ENCODE measurements around the gene WDFY3.
"Not testable (repeated sequence)": the region's sequence is repeated elsewhere in the genome, so short reads cannot be mapped to it uniquely, and the experiment has no call there.

The WDFY3 gene

GRCh38 chr4:84849051-84849640, 117.3 kb downstream of the WDFY3 start:
- DNase-seq = no peak

- DNase-seq = no peak
These were observed 118.1 kb downstream of the WDFY3 start for GRCh38 chr4:84848432-84848831.

GRCh38 chr4:84847978-84848377, 118.5 kb downstream of the WDFY3 start:
- no peak for DNase-seq

- DNase-seq = no peak
These were observed 119.5 kb downstream of the WDFY3 start for GRCh38 chr4:84846985-84847384.

GRCh38 chr4:84841435-84841834, 125.1 kb downstream of the WDFY3 start:
- no peak for DNase-seq

- DNase-seq = no peak
These were observed 128.7 kb downstream of the WDFY3 start for GRCh38 chr4:84837751-84838150.

- DNase-seq = not testable (repeated sequence)
These were observed 136.9 kb downstream of the WDFY3 start for GRCh38 chr4:84829633-84830032.

GRCh38 chr4:84826681-84827080, 139.8 kb downstream of the WDFY3 start:
- no peak for DNase-seq

GRCh38 chr4:84825701-84826341, 140.7 kb downstream of the WDFY3 start:
- no peak for DNase-seq

GRCh38 chr4:84821064-84821463, 145.4 kb downstream of the WDFY3 start:
- no peak for DNase-seq

- DNase-seq = no peak
These were observed 152.3 kb downstream of the WDFY3 start for GRCh38 chr4:84814094-84814750.

- no peak for DNase-seq
These were observed 156.5 kb downstream of the WDFY3 start for GRCh38 chr4:84809946-84810345.

- DNase-seq = no peak
These were observed 158.2 kb downstream of the WDFY3 start for GRCh38 chr4:84808332-84808731.

GRCh38 chr4:84806541-84806940, 159.9 kb downstream of the WDFY3 start:
- DNase-seq = not testable (repeated sequence)

GRCh38 chr4:84804136-84804535, 162.4 kb downstream of the WDFY3 start:
- no peak for DNase-seq

- no peak for DNase-seq
These were observed 162.8 kb downstream of the WDFY3 start for GRCh38 chr4:84803720-84804119.

GRCh38 chr4:84803116-84803515, 163.4 kb downstream of the WDFY3 start:
- DNase-seq = no peak

GRCh38 chr4:84800256-84800655, 166.2 kb downstream of the WDFY3 start:
- no peak for DNase-seq

GRCh38 chr4:84799318-84799717, 167.2 kb downstream of the WDFY3 start:
- no peak for DNase-seq

- no peak for DNase-seq
These were observed 170.1 kb downstream of the WDFY3 start for GRCh38 chr4:84796394-84796793.

- no peak for DNase-seq
These were observed 173.9 kb downstream of the WDFY3 start for GRCh38 chr4:84792366-84793301.

- DNase-seq = no peak
These were observed 175.5 kb downstream of the WDFY3 start for GRCh38 chr4:84790769-84791565.

All from CD4-positive, alpha-beta T cell treated with Interleukin-17A for 4 hours (primary cell).